Peyer's patch (tissue), 4 donors: ENCODE data around the gene MGST1.
"Not testable (repeated sequence)": the region's sequence is repeated elsewhere in the genome, so short reads cannot be mapped to it uniquely, and the experiment has no call there.

Source experiments
- POLR2A ChIP-seq, 2 donors: fragments of 450-650 bp; IDR thresholded peaks; one replicate each; pipeline ENCODE4 v1.5.1; 2017; ENCODE audit warnings: antibody characterized with exemption in 2 of 2, mild to moderate bottlenecking in 2 of 2, moderate library complexity in 2 of 2
- TF ChIP-seq, protein P1 (sequence below), 6 experiments: fragments of 450-650 bp in 4 of 6; fragments of 200-600 bp in 2 of 6; sonication (generic) in 1 of 6; IDR thresholded peaks; one replicate each; pipeline ENCODE4 v1.5.1; 2017 to 2019; ENCODE audit warnings: antibody characterized with exemption in 6 of 6, mild to moderate bottlenecking in 3 of 6, moderate library complexity in 1 of 6

DNA sequence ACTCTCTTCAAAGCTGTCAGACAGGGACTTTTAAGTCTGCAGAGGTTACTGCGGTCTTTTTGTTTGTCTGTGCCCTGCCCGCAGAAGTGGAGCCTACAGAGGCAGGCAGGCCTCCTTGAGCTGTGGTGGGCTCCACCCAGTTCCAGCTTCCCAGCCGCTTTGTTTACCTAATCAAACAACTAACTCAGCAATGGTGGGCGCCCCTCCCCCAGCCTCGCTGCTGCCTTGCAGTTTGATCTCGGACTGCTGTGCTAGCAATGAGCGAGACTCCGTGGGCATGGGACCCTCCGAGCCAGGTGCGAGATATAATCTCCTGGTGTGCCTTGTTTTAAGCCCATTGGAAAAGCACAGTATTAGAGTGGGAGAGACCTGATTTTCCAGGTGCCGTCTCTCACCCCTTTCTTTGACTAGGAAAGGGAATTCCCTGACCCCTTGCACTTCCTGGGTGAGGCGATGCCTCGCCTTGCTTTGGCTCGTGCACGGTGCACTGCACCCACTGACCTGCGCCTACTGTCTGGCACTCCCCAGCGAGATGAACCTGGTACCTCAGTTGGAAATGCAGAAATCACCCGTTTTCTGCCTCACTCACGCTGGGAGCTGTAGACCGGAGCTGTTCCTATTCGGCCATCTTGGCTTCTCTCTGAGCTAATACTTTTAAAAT lies 35.3 kb downstream of the MGST1 start:
- TF ChIP-seq POLR2A (IDR thresholded peaks at IDR 0.05) = not testable (repeated sequence)
- TF ChIP-seq, protein P1, sequence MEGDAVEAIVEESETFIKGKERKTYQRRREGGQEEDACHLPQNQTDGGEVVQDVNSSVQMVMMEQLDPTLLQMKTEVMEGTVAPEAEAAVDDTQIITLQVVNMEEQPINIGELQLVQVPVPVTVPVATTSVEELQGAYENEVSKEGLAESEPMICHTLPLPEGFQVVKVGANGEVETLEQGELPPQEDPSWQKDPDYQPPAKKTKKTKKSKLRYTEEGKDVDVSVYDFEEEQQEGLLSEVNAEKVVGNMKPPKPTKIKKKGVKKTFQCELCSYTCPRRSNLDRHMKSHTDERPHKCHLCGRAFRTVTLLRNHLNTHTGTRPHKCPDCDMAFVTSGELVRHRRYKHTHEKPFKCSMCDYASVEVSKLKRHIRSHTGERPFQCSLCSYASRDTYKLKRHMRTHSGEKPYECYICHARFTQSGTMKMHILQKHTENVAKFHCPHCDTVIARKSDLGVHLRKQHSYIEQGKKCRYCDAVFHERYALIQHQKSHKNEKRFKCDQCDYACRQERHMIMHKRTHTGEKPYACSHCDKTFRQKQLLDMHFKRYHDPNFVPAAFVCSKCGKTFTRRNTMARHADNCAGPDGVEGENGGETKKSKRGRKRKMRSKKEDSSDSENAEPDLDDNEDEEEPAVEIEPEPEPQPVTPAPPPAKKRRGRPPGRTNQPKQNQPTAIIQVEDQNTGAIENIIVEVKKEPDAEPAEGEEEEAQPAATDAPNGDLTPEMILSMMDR (IDR thresholded peaks at IDR 0.05) = not testable (repeated sequence)
